ENCODE results near the gene FBXO31.

DNA sequence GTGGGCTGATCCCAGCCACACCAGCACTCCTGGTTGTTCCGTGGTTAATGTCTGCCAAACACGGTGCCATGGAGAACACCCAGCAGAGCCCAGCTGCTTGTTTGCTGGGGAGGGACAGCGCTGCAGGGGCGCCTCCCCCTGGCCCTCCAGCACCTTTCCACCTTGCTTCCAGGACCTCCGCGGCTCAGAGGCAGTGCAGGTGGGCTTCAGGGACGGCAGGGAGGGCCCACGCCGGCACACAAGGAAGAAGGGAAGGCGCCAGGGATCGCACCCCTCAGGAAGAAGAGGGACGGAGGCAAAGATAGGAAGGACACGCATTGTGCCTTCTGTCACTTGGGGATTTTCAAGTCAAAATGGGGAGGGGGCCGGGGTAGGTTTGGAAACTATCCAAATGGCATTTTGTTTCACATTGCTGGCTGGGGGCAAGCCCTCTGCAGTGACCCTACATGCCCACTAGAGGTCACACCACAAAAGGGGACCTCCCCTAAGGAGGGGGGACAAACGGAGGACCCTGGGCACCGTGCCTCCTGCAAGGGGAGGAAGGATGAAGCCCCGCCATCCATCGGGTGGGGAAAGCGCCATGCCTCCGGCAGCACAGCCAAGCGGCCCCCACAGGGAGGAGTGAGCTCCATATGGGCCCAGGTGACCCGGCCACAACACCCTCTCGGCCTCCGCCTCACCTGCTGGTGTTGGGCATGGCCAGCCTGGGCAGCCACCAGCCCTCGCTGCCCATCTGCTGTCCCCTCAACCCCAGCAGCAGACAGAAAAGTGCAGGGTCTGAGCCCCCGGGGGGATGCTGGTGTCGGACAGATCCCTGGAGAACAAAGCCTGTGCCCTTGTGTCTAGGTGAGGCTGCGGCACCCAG lies 58.9 kb downstream of the FBXO31 start:
- TF ChIP-seq YY1 (tag by site-specific recombination; IDR thresholded peaks at IDR 0.05) (no peak), ZFP37 (tag by site-specific recombination; IDR thresholded peaks at IDR 0.05) (no peak), ZFP3 (tag by site-specific recombination; IDR thresholded peaks at IDR 0.05; ENCODE audit: low read depth) (no peak), ZSCAN16 (tag by site-specific recombination; IDR thresholded peaks at IDR 0.05) (no peak), ZNF114 (tag by site-specific recombination; IDR thresholded peaks at IDR 0.05) (no peak), REST (tag by site-specific recombination; IDR thresholded peaks at IDR 0.05) (no peak)
- TF ChIP-seq, protein P1, sequence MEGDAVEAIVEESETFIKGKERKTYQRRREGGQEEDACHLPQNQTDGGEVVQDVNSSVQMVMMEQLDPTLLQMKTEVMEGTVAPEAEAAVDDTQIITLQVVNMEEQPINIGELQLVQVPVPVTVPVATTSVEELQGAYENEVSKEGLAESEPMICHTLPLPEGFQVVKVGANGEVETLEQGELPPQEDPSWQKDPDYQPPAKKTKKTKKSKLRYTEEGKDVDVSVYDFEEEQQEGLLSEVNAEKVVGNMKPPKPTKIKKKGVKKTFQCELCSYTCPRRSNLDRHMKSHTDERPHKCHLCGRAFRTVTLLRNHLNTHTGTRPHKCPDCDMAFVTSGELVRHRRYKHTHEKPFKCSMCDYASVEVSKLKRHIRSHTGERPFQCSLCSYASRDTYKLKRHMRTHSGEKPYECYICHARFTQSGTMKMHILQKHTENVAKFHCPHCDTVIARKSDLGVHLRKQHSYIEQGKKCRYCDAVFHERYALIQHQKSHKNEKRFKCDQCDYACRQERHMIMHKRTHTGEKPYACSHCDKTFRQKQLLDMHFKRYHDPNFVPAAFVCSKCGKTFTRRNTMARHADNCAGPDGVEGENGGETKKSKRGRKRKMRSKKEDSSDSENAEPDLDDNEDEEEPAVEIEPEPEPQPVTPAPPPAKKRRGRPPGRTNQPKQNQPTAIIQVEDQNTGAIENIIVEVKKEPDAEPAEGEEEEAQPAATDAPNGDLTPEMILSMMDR (tag by site-specific recombination; IDR thresholded peaks at IDR 0.05): peak; percentile 79

All from HEK293 (cell line).